Stimulated activated CD8-positive, alpha-beta memory T cell treated with anti-CD3 and anti-CD28 coated beads, Interleukin-4, amount 100 ng/mL, for 4 hours (primary cell): Measurements from ENCODE around the gene SYT9.
A peak's percentile ranks its signal among the peaks of the same experiment; 100 is the strongest.
"Not testable (repeated sequence)": the region's sequence is repeated elsewhere in the genome, so short reads cannot be mapped to it uniquely, and the experiment has no call there.

Experiments used
- DNase-seq, 2 donors: peaks; one replicate each; pipeline ENCODE4 v3.0.0-alpha.2; 2020; ENCODE audit warnings: low read depth in 2 of 2, low spot score in 1 of 2

The SYT9 gene

DNA sequence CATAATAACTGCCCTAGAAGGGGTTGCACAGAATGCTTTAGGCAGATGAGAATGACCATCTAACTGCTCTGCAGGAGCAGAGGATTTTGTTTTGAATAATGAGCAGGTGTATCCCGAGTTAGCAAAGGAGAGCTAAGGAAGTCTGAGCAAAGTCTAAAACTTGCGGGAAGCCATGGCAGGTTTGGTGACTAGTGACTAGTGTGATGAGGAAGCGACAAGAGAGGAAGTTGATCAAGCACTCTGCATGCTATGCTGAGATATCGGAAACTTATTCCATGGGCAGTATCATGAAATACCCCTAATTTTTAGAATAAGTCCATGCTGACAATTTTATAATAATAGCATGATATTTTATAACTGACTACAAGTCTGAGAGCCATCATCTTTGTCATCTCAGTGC is 246.5 kb downstream of the SYT9 start:
- no peak for DNase-seq

DNA sequence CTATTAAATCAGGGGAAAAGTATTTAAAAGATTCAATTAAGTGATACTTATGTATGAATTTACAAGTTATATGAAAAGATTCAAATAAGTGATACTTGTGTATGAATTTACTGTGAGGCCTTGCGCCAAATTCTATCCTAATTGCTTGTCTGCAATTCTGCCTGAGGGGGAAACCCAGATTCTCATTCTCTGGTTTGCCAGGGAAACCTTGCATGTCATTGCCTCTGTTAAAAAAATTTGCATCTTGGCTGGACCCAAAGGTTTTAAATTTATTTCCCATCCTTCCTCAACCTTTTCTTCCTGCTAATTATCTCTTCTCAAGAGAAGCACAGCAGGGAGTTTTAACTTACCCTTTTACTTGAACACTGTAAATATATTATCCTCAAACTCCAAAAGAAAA is 247.4 kb downstream of the SYT9 start:
- DNase-seq: no peak

- DNase-seq: no peak
Measured at GRCh38 chr11:7500251-7500650, 248.5 kb downstream of the SYT9 start.

DNA sequence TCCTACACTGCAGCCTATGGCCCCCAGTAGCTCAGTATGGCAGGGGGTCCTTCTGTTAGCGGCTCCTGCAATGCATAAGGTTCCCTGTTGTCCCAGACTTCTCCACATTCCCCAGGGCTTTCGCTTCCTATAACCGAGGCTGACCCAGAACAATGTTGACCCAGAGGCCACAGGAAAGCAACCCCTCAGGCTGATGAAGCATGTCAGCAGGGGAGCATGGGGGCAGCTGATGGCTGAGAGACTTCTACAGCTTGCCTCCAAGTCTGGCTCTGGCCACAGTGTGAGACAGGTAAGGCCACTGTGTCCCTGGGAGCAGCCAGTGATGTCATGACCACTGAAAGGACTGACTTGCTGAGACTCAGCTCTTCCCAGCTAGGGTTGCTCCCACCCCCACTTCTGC is 249.5 kb downstream of the SYT9 start:
- no peak for DNase-seq

GRCh38 chr11:7501894-7502293 is 250.2 kb downstream of the SYT9 start:
- no peak for DNase-seq

DNA sequence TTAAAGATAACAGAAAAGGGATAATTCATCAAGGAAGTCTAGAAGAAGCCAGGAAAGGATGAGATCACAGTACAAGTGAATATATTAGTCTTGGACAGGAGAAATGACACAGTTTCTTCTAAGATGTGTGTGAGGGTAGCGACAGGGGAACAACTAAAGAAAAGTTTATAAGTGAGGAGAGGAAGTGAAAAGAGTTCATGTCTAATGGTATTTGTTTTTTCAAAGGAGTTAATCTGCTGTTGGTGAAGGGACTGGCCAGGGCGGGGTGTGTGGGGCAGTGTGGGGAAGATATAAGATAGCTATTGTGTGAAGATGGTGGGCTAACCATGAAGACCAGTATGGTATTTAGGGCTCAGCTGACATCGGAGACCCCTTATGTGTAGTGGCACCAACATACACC is 254.5 kb downstream of the SYT9 start:
- no peak for DNase-seq

DNA sequence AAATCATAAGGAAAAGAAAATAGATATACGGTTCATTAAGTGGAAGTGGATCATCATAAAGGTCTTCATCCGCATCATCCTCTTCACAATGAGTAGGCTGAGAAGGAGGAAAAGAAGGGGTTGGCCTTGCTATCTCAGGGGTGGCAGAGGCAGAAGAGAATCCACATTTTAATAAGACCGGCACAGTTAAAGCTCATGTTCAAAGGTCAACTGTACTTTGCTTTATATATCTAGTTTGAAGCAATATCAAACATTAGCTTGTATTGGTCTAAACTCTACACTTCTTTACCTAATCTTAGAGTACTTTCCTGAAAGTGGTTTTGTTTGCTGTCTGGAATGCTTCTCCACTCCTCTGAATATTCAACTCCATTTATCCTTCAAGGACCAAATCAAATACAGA is 256.4 kb downstream of the SYT9 start:
- no peak for DNase-seq

DNA sequence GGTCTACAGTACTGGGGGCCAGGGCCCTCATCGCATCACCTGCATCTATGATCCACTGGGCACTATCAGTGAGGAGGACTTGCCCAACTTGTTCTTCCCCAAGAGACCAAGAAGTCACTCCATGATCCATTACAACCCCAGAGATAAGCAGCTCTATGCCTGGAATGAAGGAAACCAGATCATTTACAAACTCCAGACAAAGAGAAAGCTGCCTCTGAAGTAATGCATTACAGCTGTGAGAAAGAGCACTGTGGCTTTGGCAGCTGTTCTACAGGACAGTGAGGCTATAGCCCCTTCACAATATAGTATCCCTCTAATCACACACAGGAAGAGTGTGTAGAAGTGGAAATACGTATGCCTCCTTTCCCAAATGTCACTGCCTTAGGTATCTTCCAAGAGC is 258.3 kb downstream of the SYT9 start:
- no peak for DNase-seq

DNA sequence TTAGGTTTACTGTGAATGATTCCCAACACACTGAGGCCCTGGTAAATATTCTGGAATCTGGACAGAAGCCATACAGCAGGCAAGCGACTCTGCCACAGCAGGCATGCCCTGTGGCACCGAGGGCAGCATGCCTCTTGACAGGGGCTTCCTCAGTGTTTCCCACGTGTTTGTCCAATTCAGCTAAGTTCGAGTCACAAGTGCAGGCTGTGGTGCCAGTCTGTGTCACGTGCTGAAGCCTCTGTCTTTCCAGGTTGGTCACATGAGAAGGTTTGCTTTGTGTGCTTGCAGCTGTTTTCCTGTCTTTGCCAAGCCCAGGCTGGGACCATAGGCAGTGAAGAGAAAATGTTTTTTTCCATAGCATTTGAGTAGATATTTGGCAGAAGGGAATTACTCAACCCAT is 259.7 kb downstream of the SYT9 start:
- no peak for DNase-seq

DNA sequence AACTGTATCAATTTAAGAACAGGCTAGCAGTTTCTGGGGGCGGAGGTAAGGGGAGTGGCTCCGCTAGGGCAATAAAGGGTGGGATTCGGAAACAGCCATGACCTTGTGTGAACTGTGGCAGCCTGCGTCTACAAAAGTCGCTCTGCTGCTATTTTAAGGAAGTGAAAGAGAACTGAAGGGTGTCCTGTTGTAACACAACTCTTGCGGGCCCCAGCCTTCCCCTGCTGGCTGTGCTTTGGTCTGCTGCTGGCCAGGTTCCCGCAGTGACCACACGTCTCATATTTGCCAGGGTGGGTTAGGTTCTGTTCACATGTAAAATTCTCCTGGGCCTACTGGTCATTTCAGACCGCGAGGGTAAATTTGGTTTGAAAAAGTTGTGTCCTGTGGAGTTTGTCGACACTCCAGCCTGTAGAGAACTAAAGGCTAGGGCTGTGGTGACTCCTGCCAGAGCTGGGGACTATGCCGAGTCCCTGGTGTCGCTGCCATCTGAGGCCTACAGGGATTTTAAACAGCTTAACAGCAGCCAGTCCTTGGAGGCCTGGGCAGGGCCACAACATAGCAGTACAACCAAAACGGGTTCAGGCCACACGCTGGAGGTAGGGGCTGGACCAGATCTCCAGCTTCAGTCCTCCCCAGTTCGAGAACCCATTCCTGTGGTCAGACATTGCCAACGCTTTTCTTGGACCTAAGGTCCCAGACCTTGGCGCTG is 261.0 kb downstream of the SYT9 start:
- DNase-seq: no peak

- peak; percentile 53 to 64 for DNase-seq
Measured at GRCh38 chr11:7513234-7514098, 261.8 kb downstream of the SYT9 start, which contains the start of gene PPFIBP2. Gene PPFIBP2 (plus strand): TSS chr11:7513999. CDS start chr11:7549476, 35,477 bp downstream.

- no peak for DNase-seq
Measured at GRCh38 chr11:7514099-7514591, 262.4 kb downstream of the SYT9 start.

DNA sequence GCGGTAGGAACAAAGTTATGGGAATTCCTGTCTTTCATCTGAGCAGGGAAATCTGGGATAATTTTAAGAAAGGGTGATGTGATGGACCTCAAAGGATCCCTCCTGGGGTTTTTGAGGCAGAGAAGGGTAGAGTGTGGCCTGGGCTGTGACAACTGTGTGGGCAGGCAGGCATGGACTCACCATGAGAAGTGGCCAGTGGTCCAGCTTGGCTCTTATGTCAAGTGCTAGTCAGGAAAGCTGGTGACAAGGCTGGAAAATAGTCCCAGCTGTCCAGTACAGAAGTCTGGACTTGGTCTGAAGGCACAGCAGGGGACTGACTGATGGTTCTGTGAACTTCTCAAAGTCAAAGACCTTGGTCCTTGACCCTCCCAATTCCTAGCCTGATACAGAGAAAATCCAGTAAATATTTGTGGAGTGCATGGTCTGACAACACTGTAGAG is 263.8 kb downstream of the SYT9 start:
- DNase-seq: no peak

- DNase-seq: no peak
Measured at GRCh38 chr11:7516475-7516874, 264.8 kb downstream of the SYT9 start.

GRCh38 chr11:7517743-7518142 is 266.0 kb downstream of the SYT9 start:
- DNase-seq: not testable (repeated sequence)
